SK-N-SH (cell line): ENCODE data around the gene PXMP4. TPM values are rescaled to one million over a fixed set of nuclear protein-coding genes. Genes with fewer than 3 reads are reported as not detected.

Source experiments
- CTCF ChIA-PET: fragments of 300-600, 350-600 bp; formaldehyde crosslinking; extraction: SDS; loops from one replicate; lab custom pipeline; 2021; lab: Yijun Ruan, JAX
- POLR2A ChIA-PET: fragments of 350-600 bp; sonication (Branson Sonifier 250); formaldehyde crosslinking; extraction: SDS; loops from one replicate; lab custom pipeline; 2020; ENCODE audit warnings: antibody characterized with exemption, inconsistent platforms; lab: Yijun Ruan, JAX
- DNase-seq: peaks from one replicate; pipeline ENCODE4 v3.0.0; 2012
- H2AFZ ChIP-seq: fragments of 200-600 bp; sonication (generic); 2 replicates; pipeline ENCODE4 v1.8.1; 2016; ENCODE audit warnings: antibody characterized with exemption, mild to moderate bottlenecking, low read depth
- H3F3A ChIP-seq: fragments of 200-600 bp; sonication (generic); replicated peaks from 2 replicates; pipeline ENCODE3; 2016; ENCODE audit warnings: antibody characterized with exemption, mild to moderate bottlenecking; ENCODE audit not compliant: insufficient read depth
- H3K27ac ChIP-seq, 2 experiments: fragments of 200-500 bp in 1 of 2; fragments of 200-600 bp in 1 of 2; sonication (Bioruptor generic) in 1 of 2; sonication (generic), shearing (Covaris generic) in 1 of 2; 2 replicates each; pipeline versions ENCODE4 v1.5.1 to v1.6.1; 2014 to 2016; ENCODE audit warnings: low read depth in 2 of 2, inconsistent platforms in 1 of 2, low read length in 1 of 2, mild to moderate bottlenecking in 1 of 2, mixed read lengths in 1 of 2
- H3K27me3 ChIP-seq: fragments of 200-600 bp; sonication (generic), shearing (Covaris generic); 2 replicates; pipeline ENCODE4 v1.6.1; 2016; ENCODE audit warnings: mixed run types; ENCODE audit not compliant: insufficient read depth
- H3K36me3 ChIP-seq, 2 experiments: fragments of 200-500 bp in 1 of 2; fragments of 200-600 bp in 1 of 2; sonication (Bioruptor generic) in 1 of 2; sonication (generic) in 1 of 2; replicated peaks in 1 of 2; 2 replicates each; pipeline versions ENCODE3 to v1.5.1; 2014 to 2016; ENCODE audit warnings: low read length in 1 of 2, mild to moderate bottlenecking in 1 of 2; ENCODE audit not compliant: insufficient read depth in 2 of 2, control insufficient read depth in 1 of 2
- H3K4me1 ChIP-seq, 2 experiments: fragments of 200-500 bp in 1 of 2; fragments of 200-600 bp in 1 of 2; sonication (Bioruptor generic) in 1 of 2; sonication (generic), shearing (Covaris generic) in 1 of 2; 2 replicates each; pipeline versions ENCODE4 v1.5.1 to v1.6.1; 2014 to 2016; ENCODE audit warnings: low read depth in 1 of 2, low read length in 1 of 2, mixed run types in 1 of 2; ENCODE audit not compliant: insufficient read depth in 2 of 2, control insufficient read depth in 1 of 2
- H3K4me2 ChIP-seq: fragments of 200-600 bp; sonication (generic), shearing (Covaris generic); 2 replicates; pipeline ENCODE4 v1.6.1; 2017; ENCODE audit warnings: mixed run types
- H3K4me3 ChIP-seq, 2 experiments: fragments of 200-500 bp in 1 of 2; fragments of 200-600 bp in 1 of 2; sonication (Bioruptor generic) in 1 of 2; sonication (generic), shearing (Covaris generic) in 1 of 2; 2 replicates each; pipeline versions ENCODE4 v1.5.1 to v1.8.1; 2014 to 2016; ENCODE audit warnings: low read depth in 2 of 2, inconsistent platforms in 1 of 2, low read length in 1 of 2, mild to moderate bottlenecking in 1 of 2, mixed read lengths in 1 of 2, moderate library complexity in 1 of 2
- H3K79me2 ChIP-seq: fragments of 200-600 bp; sonication (generic); 2 replicates; pipeline ENCODE4 v1.8.1; 2017; ENCODE audit warnings: mild to moderate bottlenecking; ENCODE audit not compliant: insufficient read depth
- H3K9ac ChIP-seq: fragments of 200-600 bp; sonication (generic); 2 replicates; pipeline ENCODE4 v1.6.1; 2017; ENCODE audit warnings: mixed run types
- H3K9me2 ChIP-seq: fragments of 200-600 bp; sonication (generic); 2 replicates; pipeline ENCODE4 v1.6.1; 2017; ENCODE audit warnings: mixed run types
- H3K9me3 ChIP-seq: fragments of 200-600 bp; sonication (generic); 2 replicates; pipeline ENCODE4 v1.6.1; 2017; ENCODE audit warnings: mixed run types, mild to moderate bottlenecking, moderate library complexity
- H4K20me1 ChIP-seq: fragments of 200-600 bp; sonication (generic); 2 replicates; pipeline ENCODE4 v1.6.1; 2017; ENCODE audit warnings: mild to moderate bottlenecking, mixed run types; ENCODE audit not compliant: insufficient read depth
- ELF1 ChIP-seq: IDR thresholded peaks from 2 replicates; pipeline ENCODE4 v1.4.0; 2012
- EP300 ChIP-seq, 2 experiments: IDR thresholded peaks; 2 replicates each; pipeline versions ENCODE4 v1.4.0 to v1.6.1; 2012; ENCODE audit warnings: borderline replicate concordance in 1 of 2, low read depth in 1 of 2, low read length in 1 of 2
- EZH2phosphoT487 ChIP-seq: fragments of 200-600 bp; sonication (generic); IDR thresholded peaks from 2 replicates; pipeline ENCODE4 v1.6.1; 2017; ENCODE audit warnings: low read depth, mixed run types, mild to moderate bottlenecking, antibody characterized with exemption, moderate library complexity, borderline replicate concordance
- FOSL2 ChIP-seq: IDR thresholded peaks from 2 replicates; pipeline ENCODE4 v1.4.0; 2012; ENCODE audit warnings: low read depth, mild to moderate bottlenecking, moderate library complexity, borderline replicate concordance
- FOXM1 ChIP-seq: IDR thresholded peaks from 2 replicates; pipeline ENCODE4 v1.4.0; 2012; ENCODE audit warnings: low read depth, mild to moderate bottlenecking
- GABPA ChIP-seq: IDR thresholded peaks from 2 replicates; pipeline ENCODE4 v1.4.0; 2012; ENCODE audit warnings: low read depth, mild to moderate bottlenecking
- JUND ChIP-seq: IDR thresholded peaks from 2 replicates; pipeline ENCODE4 v1.4.0; 2012
- MEF2A ChIP-seq: IDR thresholded peaks from 2 replicates; pipeline ENCODE4 v1.4.0; 2012; ENCODE audit warnings: low read depth, borderline replicate concordance
- MXI1 ChIP-seq: IDR thresholded peaks from 2 replicates; pipeline ENCODE4 v1.6.1; 2012; ENCODE audit warnings: mild to moderate bottlenecking, low read depth, low read length, improper control_type of control experiment
- POLR2AphosphoS5 ChIP-seq: IDR thresholded peaks from 2 replicates; pipeline ENCODE4 v1.6.1; 2012; ENCODE audit warnings: low read depth, low read length
- RAD21 ChIP-seq: IDR thresholded peaks from 2 replicates; pipeline ENCODE4 v1.6.1; 2012; ENCODE audit warnings: mild to moderate bottlenecking, low read length
- RCOR1 ChIP-seq: fragments of 150-350 bp; IDR thresholded peaks from 2 replicates; pipeline ENCODE4 v1.6.1; 2017; ENCODE audit warnings: antibody characterized with exemption, low read length
- RXRA ChIP-seq: IDR thresholded peaks from 2 replicates; pipeline ENCODE4 v1.4.0; 2012; ENCODE audit warnings: low read depth, mild to moderate bottlenecking, borderline replicate concordance
- SIN3A ChIP-seq: IDR thresholded peaks from 2 replicates; pipeline ENCODE4 v1.6.1; 2012; ENCODE audit warnings: low read depth, mild to moderate bottlenecking, low read length, moderate library complexity, borderline replicate concordance
- SMC3 ChIP-seq: IDR thresholded peaks from 2 replicates; pipeline ENCODE4 v1.6.1; 2012; ENCODE audit warnings: low read depth, low read length, improper control_type of control experiment
- TCF12 ChIP-seq: IDR thresholded peaks from 2 replicates; pipeline ENCODE4 v1.4.0; 2012
- TEAD4 ChIP-seq: IDR thresholded peaks from 2 replicates; pipeline ENCODE4 v1.4.0; 2012; ENCODE audit warnings: mild to moderate bottlenecking, borderline replicate concordance; ENCODE audit not compliant: insufficient read depth
- USF1 ChIP-seq: IDR thresholded peaks from 2 replicates; pipeline ENCODE4 v1.4.0; 2012; ENCODE audit warnings: low read depth, borderline replicate concordance
- USF2 ChIP-seq: fragments of 150-350 bp; IDR thresholded peaks from 2 replicates; pipeline ENCODE4 v1.6.1; 2017; ENCODE audit warnings: antibody characterized with exemption, low read length, low read depth, borderline replicate concordance
- YY1 ChIP-seq: IDR thresholded peaks from 2 replicates; pipeline ENCODE4 v1.4.0; 2012; ENCODE audit warnings: low read depth, mild to moderate bottlenecking
- WGBS: methylation state at CpG from one replicate; pipeline ENCODE4 v1.1.6; 2017; ENCODE audit warnings: low lambda C conversion rate; 5-methylcytosine and 5-hydroxymethylcytosine counted together
- polyA plus RNA-seq, 3 experiments: library from polyadenylated mRNA; depleted of rRNA; stranded (reverse); fragments of >200 nt; gene quantifications; 2 replicates each; pipeline ENCODE4 v1.2.3, GENCODE V29; 2012
- TF ChIP-seq, protein P1 (sequence below): fragments of 150-350 bp; IDR thresholded peaks from 2 replicates; pipeline ENCODE4 v1.6.1; 2016; ENCODE audit warnings: mild to moderate bottlenecking, low read depth, low read length
- TF ChIP-seq, protein P2 (sequence below): IDR thresholded peaks from 2 replicates; pipeline ENCODE4 v1.4.0; 2012; ENCODE audit warnings: low read depth, borderline replicate concordance

Gene PXMP4
- polyA plus RNA-seq, 1 of the 3 experiments (the other 2 are of a cell fraction), result 5.6 TPM

- H3K4me2 ChIP-seq, result no peak overlapping the region
- H3K9ac ChIP-seq, result no peak overlapping the region
- no peaks in the 10 kb centered on the region for H3K27me3 ChIP-seq
- H3K79me2 ChIP-seq, result peaks cover 22% of the 10 kb centered on the region
- H3K27ac ChIP-seq, result no peak overlapping the region
- no peaks in the 10 kb centered on the region for H3F3A ChIP-seq
- ChIA-PET CTCF (interaction anchor here (4.5 kb wide), 1 partner anchor 8 kb away, joined by 15 read pairs; no protein-coding TSS in a partner anchor), POLR2A (no interaction called here)
- 92% methylated on average over 3 of the region's 3 CpGs for WGBS
- no peaks in the 10 kb centered on the region; the same call in 1 of the 2 replicates for H4K20me1 ChIP-seq
- no peaks in the 10 kb centered on the region for H3K9me3 ChIP-seq
- H2AFZ ChIP-seq, result no peak overlapping the region
- H3K9me2 ChIP-seq, result no peaks in the 10 kb centered on the region
- DNase-seq, result no peak
- H3K36me3 ChIP-seq, result no peaks in the 10 kb centered on the region
- H3K4me3 ChIP-seq, result no peak overlapping the region
- TF ChIP-seq JUND (no peak), FOXM1 (no peak), EP300 (IDR thresholded peaks at IDR 0.05; ENCODE audit: borderline replicate concordance in 1 of 2, low read depth in 1 of 2, low read length in 1 of 2) (no peak), YY1 (no peak), GABPA (no peak), TEAD4 (no peak), SIN3A (no peak)
- TF ChIP-seq, protein P1, sequence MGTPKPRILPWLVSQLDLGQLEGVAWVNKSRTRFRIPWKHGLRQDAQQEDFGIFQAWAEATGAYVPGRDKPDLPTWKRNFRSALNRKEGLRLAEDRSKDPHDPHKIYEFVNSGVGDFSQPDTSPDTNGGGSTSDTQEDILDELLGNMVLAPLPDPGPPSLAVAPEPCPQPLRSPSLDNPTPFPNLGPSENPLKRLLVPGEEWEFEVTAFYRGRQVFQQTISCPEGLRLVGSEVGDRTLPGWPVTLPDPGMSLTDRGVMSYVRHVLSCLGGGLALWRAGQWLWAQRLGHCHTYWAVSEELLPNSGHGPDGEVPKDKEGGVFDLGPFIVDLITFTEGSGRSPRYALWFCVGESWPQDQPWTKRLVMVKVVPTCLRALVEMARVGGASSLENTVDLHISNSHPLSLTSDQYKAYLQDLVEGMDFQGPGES, result no peak
- H3K4me1 ChIP-seq, result peaks cover 7 to 19% of the 10 kb centered on the region in 2 experiments; a peak in 2 of 4 replicates
Measured at GRCh38 chr20:33687993-33688937, 31.8 kb downstream of the PXMP4 start.

DNA sequence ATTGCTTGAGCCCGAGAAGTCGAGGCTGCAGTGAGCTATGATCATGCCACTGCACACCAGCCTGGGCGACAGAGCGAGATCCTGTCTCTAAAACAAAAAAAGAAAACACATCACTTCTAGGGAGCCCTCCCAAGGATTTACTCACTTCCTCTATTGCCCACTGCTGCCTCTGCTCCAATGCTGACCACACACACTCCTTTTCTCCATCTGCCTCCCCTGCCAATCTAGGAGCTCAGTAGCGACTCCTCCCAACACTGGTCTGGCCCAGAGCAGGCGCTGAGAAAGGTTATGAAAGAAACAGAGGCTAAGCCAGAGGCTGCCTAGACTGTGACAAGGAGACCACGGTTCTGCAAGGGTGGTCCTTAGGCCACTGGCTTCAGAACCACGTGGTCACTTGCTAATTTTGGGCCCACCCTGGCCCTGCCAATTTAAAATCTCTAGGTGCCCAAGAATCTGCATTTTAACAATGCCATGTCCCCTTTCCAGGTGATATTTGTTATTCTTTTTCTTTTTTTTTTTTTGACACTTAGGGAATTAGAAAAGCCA lies 32.7 kb downstream of the PXMP4 start:
- Histone ChIP-seq H3K9ac (no peak overlapping the region), H3K4me1 (peaks cover 7 to 19% of the 10 kb centered on the region in 2 experiments; a peak in 2 of 4 replicates), H4K20me1 (no peaks in the 10 kb centered on the region; the same call in 1 of the 2 replicates), H3F3A (no peaks in the 10 kb centered on the region), H3K36me3 (no peaks in the 10 kb centered on the region), H3K79me2 (peaks cover 30% of the 10 kb centered on the region), H3K27ac (no peak overlapping the region), H3K4me3 (no peak overlapping the region), H3K9me2 (no peaks in the 10 kb centered on the region), H3K9me3 (no peaks in the 10 kb centered on the region), H3K27me3 (no peaks in the 10 kb centered on the region), H2AFZ (peak overlapping the region; percentile 92; the same call in 1 of the 2 replicates), H3K4me2 (peak overlapping the region; percentile 62; the same call in 1 of the 2 replicates)
- whole genome bisulfite sequencing, result 91% methylated on average over 8 of the region's 8 CpGs
- ChIA-PET CTCF (interaction anchor here (0.7 to 4.5 kb wide), 4 partner anchors 9 to 381 kb away, joined by 3 to 15 read pairs (median 5); no protein-coding TSS in a partner anchor), POLR2A (interaction anchor here (0.6 kb wide), 1 partner anchor 9 kb away, joined by 3 read pairs; no protein-coding TSS in a partner anchor)
- no peak for DNase-seq
- TF ChIP-seq RAD21, result no peak
- TF ChIP-seq FOSL2, result no peak
- TF ChIP-seq TCF12, result no peak
- no peak for TF ChIP-seq MEF2A
- TF ChIP-seq RXRA, result no peak
- TF ChIP-seq USF1, result no peak
- TF ChIP-seq, protein P2, sequence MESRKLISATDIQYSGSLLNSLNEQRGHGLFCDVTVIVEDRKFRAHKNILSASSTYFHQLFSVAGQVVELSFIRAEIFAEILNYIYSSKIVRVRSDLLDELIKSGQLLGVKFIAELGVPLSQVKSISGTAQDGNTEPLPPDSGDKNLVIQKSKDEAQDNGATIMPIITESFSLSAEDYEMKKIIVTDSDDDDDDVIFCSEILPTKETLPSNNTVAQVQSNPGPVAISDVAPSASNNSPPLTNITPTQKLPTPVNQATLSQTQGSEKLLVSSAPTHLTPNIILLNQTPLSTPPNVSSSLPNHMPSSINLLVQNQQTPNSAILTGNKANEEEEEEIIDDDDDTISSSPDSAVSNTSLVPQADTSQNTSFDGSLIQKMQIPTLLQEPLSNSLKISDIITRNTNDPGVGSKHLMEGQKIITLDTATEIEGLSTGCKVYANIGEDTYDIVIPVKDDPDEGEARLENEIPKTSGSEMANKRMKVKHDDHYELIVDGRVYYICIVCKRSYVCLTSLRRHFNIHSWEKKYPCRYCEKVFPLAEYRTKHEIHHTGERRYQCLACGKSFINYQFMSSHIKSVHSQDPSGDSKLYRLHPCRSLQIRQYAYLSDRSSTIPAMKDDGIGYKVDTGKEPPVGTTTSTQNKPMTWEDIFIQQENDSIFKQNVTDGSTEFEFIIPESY, result no peak
- no peak for TF ChIP-seq USF2
- no peak for TF ChIP-seq EZH2phosphoT487
- no peak for TF ChIP-seq RCOR1
- TF ChIP-seq POLR2AphosphoS5, result no peak
- TF ChIP-seq SMC3, result no peak
- no peak for TF ChIP-seq EP300 (IDR thresholded peaks at IDR 0.05; ENCODE audit: borderline replicate concordance in 1 of 2, low read depth in 1 of 2, low read length in 1 of 2)
- no peak for TF ChIP-seq ELF1
- TF ChIP-seq MXI1, result no peak
